MV-4-11 (cell line): ENCODE data around the gene SNX25.
A peak's percentile ranks its signal among the peaks of the same experiment; 100 is the strongest.
"Not testable (repeated sequence)": the region's sequence is repeated elsewhere in the genome, so short reads cannot be mapped to it uniquely, and the experiment has no call there.

Experiments used
- DNase-seq: peaks from one replicate; lab custom pipeline; 2025; lab: John Stamatoyannopoulos, UW

The SNX25 gene

DNA sequence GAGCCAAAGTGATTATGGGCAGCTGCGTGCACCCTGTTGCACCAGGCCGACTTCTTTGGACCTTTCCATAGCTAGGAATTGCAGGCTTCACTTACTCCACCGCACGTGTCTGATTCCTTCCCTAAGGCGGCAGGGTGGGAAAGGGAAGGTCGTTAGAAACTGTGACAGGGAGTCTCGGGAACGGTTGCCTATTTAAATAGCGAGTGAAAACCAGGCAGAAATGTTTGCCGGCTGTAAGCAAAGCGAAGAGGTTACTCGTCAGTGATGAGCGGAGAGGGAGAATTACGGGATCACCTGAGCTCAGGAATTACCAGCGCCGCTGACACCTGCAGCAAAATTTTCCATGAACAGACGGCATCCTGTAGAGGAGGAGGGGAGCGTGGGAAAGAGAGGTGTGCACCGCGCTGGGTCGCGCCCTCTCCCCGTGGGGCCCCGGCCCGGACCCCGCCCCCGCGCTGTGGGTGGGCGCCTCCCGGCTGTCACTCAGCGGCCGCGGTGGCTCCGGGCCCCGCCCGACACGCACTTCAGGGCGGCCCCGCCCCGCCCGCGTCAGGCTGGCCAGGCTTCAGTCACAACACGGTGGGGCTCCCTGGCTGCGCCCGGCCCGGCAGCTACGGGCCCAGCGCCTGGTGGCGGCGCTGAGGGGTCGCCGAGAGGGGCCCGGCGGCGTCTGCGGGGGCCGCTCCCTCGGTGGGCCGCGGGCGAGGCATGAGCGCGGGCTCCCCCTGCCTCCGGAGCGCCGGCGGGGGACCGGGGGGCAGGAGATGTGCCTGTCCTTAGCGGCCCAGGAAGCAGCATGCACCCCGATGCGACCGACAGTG is at the start of gene SNX25:
SNX25 (plus strand) TSS at position 568 of the 821 bp plus-strand sequence; CDS start at position 797, 229 bp downstream.
- DNase-seq: peak; percentile 2

- peak; percentile 82 for DNase-seq
These were observed 43.8 kb upstream of the SNX25 start for GRCh38 chr4:185165605-185166063.

- DNase-seq: no peak
These were observed 42.2 kb upstream of the SNX25 start for GRCh38 chr4:185167234-185167633.

- DNase-seq: no peak
These were observed 37.9 kb upstream of the SNX25 start for GRCh38 chr4:185171373-185172071.

DNA sequence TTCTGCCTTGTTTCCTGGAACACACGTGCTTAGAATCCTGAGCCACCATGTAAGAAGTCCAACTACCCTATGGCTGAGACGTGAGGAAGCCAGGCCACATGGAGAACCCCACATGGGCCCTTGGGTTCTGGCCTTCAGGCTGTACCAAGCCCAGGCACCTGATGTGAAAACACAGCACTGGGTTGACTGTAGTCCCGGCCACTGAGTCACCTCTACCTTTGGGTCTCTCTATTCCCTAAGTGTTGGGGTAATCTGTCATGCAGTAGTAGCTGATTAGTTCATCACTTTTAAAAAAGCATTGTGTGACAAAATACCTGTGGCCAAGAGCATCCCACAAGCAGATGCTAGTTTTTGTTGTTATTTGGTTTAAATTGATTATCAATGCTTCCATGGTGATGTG is 29.9 kb upstream of the SNX25 start:
- no peak for DNase-seq

DNA sequence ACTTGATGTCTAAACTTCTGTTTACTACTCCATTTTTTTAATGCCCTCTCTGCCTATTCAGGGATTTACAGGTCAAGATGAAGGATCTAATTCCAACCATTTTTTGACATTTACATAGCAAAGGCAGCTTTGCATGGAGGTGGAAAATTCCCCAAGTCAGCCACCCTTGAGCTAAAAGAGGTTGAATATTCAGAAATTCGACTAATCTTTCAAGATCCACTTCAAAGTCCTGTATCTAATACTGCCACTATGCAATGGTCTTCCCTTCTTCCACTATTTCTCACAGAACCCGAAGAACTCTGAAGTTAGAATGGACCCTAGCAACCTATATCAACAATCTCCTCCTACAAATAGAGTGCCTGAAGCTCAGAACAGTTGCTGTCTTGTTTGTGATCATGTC is 27.2 kb upstream of the SNX25 start:
- DNase-seq: no peak

GRCh38 chr4:185183622-185184281 is 25.6 kb upstream of the SNX25 start:
- DNase-seq: peak; percentile 74

- DNase-seq: no peak
These were observed 22.6 kb upstream of the SNX25 start for GRCh38 chr4:185186769-185187168.

DNA sequence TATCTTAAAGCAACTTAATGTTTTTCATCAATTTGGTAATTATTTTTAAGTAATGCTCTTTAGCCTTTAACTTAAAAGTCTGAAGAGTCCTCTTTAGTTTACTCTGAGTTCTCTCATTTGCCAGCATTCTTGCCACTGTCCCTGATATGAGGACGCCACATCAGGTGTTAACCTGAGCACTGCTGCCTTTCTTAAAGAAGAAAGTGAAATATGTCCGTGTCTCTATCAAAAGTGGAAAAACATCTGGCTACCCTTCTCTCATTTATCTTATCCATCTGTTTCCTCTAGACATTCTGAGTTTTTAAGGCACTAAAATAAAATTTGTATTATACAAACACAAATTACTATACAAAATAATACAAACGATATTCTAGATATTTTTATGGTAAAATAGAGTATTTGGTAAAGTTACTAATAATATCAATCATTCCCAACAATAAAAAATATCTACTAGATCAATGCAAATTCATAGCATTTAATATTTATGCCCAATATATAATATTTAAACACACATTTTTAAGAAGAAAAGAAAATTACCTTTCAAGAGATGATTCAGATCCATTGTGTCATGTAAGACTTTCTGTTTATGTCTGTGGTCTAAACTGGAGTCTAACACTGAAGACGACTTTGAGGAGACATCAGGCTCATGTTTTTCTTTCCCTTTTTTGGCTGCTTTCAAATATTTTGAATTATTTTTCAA is 19.6 kb upstream of the SNX25 start:
- DNase-seq: no peak

GRCh38 chr4:185190306-185190856 is 19.0 kb upstream of the SNX25 start:
- no peak for DNase-seq

- DNase-seq: no peak
These were observed 17.3 kb upstream of the SNX25 start for GRCh38 chr4:185192059-185192458.

GRCh38 chr4:185194924-185195888 is 14.2 kb upstream of the SNX25 start:
- DNase-seq: no peak

GRCh38 chr4:185196437-185196836 is 13.0 kb upstream of the SNX25 start:
- DNase-seq: no peak

- not testable (repeated sequence) for DNase-seq
These were observed 11.2 kb upstream of the SNX25 start for GRCh38 chr4:185198189-185198588.

DNA sequence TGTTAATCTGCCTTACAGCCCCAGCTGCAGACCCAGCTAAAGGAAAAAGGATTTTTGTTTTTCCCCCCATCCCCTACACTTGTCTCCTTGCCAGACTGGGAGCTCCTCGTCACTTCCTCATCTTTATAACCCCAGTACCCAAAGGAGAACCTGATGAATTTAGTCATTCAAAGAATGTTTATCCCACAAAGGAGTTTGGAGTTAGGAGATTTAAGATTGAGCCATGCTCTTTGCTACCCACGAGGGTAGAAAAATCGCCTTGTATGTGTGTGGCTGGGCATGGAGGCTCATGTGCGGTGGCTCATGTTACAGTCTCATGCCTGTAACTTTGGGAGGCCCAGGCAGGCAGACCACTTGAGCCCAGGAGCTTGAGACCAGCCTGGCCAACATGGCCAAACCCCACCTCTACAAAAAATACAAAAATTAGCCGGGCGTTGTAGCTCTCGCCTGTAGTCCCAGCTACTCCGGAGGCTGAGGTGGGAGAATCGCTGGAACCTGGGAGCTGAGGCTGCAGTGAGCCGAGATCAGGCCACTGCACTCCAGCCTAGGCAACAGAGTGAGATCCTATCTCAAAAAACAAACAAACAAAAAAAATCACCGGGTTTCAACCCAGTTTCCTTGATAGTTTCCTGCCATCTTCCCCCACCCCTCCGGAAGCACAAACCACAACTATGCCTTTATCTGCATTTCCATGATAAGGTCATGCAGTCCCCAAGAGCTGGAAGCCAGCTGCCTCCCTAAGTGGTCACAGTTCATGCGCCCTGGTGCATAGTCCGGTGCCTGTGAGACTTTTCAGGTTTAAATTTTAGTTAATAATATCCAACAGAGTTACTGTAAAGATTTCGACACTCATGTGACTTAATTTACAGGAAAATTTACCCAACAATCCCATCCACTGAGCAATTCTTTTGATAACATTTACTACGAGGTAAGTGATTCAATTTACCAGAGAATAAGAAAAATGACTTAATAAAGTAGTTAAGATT is 7.1 kb upstream of the SNX25 start:
- peak; percentile 47 for DNase-seq

DNA sequence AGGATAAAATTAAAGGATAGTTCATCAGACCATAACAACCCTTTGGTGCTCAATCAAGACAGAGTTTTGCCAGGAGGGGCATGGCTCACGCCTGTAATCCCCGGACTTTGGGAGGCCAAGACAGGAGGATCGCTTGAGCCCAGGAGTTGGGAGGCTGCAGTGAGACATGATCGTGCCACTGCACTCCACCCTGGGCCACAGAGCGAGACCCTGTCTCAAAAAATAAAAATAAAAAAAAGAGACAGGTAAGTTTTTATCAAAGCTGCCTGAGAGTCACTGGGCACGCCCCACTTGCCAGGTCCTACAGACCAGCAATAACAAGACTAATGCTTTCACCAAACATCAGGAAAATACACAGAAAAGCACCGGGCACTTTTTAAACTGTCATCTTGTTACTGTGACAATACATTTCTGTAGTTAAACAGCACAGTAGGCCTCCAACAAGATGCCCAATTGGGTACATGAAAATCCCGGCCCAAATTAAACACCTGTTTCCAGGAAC is 6.4 kb upstream of the SNX25 start:
- no peak for DNase-seq

- DNase-seq: peak; percentile 69
These were observed 5.7 kb upstream of the SNX25 start, which contains the start of gene CFAP97 for GRCh38 chr4:185203486-185204237. CFAP97 (minus strand) TSS chr4:185204000; CDS start chr4:185191196, 12,804 bp downstream.

DNA sequence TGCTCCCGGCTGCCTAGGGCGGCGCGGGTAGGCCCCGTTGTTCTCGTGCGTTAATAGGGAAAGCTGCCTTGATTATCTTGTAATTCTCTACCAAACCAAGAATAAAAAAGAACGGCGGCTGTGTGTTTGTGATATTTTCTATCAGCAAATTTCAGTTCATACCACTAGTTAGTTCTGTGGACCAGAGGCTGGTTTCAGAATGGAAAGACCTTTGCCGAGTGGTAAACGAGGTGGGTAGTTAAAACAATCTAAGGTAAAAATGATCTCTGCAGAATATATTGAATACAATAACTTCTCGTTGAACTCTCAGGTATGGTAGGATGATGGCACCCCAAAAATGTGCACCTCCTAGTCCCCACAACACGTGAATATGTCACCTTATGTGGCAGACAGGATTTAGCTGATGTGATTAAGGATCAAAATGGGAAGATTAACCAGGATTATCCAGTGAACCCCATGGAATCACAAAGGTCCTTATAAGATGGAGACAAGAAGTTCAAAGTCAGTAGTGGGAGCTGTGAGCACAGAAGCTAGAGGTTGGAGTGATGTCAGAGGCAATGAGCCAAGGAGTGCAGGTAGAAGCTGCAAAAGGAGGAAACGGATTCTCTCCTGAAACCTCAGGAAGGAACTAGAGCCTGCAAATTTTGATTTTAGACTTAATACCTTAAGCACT is 5.0 kb upstream of the SNX25 start:
- DNase-seq: no peak
